ENCODE results near the gene GJB3.
"Not testable (repeated sequence)": the region's sequence is repeated elsewhere in the genome, so short reads cannot be mapped to it uniquely, and the experiment has no call there.

The GJB3 gene

DNA sequence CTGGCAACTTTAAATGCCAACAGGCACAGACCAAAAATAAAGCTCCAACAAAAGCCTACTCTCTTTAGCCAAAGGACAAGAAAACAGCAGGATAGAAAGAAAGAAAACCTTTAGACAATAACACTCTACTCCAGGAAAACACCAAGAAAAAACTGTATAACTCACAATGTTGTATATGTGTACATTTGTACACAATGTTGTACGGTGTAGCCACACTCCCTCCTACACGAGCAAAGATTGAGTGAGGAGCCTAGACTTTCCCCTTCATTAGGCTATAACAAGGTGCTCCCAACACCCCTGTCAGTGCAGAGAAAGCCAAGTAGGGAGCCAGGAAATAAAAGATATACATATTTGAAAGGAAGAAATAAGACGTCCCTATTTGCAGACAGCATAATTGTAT, 35.8 kb downstream of the GJB3 start:
- H3K9ac ChIP-seq (ENCODE audit: low read depth, low read length), result no peak overlapping the region
- DNase-seq, result no peak
- H4K20me1 ChIP-seq (ENCODE audit: insufficient read depth, low read length), result no peaks in the 10 kb centered on the region
- no peak overlapping the region for H2AFZ ChIP-seq (ENCODE audit: low read depth, low read length)
- no peak overlapping the region for H3K4me3 ChIP-seq (ENCODE audit: low read depth in 1 of 2, low read length in 2 of 2)
- TF ChIP-seq, protein P1, sequence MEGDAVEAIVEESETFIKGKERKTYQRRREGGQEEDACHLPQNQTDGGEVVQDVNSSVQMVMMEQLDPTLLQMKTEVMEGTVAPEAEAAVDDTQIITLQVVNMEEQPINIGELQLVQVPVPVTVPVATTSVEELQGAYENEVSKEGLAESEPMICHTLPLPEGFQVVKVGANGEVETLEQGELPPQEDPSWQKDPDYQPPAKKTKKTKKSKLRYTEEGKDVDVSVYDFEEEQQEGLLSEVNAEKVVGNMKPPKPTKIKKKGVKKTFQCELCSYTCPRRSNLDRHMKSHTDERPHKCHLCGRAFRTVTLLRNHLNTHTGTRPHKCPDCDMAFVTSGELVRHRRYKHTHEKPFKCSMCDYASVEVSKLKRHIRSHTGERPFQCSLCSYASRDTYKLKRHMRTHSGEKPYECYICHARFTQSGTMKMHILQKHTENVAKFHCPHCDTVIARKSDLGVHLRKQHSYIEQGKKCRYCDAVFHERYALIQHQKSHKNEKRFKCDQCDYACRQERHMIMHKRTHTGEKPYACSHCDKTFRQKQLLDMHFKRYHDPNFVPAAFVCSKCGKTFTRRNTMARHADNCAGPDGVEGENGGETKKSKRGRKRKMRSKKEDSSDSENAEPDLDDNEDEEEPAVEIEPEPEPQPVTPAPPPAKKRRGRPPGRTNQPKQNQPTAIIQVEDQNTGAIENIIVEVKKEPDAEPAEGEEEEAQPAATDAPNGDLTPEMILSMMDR (IDR thresholded peaks at IDR 0.05; ENCODE audit: borderline replicate concordance, extremely low read depth, low read length, poor library complexity, severe bottlenecking), result no peak
- TF ChIP-seq EZH2 (IDR thresholded peaks at IDR 0.05; ENCODE audit: borderline replicate concordance, low read depth, low read length, severe bottlenecking), result no peak
- no peaks in the 10 kb centered on the region for H3K4me1 ChIP-seq (ENCODE audit: insufficient read depth, low read length)
- no peak overlapping the region for H3K27ac ChIP-seq (ENCODE audit: low read length)
- H3K4me2 ChIP-seq (ENCODE audit: insufficient read depth, low read length), result no peak overlapping the region
- no peak for ATAC-seq (ENCODE audit: insufficient read depth, low read depth)
- H3K36me3 ChIP-seq (ENCODE audit: insufficient read depth, low read length), result no peaks in the 10 kb centered on the region
- no peaks in the 10 kb centered on the region for H3K27me3 ChIP-seq (ENCODE audit: insufficient read depth, low read length, poor library complexity)
- H3K9me3 ChIP-seq (ENCODE audit: insufficient read depth, low read length, severe bottlenecking), result no peaks in the 10 kb centered on the region
- no peaks in the 10 kb centered on the region for H3K79me2 ChIP-seq (ENCODE audit: insufficient read depth, low read length)

DNA sequence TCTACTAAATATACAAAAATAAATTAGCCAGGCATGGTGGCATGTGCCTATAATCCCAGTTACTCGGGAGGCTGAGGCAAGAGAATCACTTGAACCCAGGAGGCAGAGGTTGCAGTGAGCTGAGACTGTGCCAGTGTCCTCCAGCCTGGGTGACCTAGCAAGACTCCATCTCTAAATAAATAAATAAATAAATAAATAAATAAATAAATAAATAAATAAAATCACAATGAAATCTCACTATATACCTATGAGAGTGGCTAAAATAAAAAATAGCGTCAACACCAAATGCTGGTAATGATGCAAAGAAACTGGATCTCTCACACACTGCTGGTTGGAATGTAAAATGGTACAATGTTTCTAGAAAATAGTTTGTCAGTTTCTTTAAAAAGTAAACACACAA, 37.8 kb downstream of the GJB3 start:
- H3K4me3 ChIP-seq (ENCODE audit: low read depth in 1 of 2, low read length in 2 of 2); H3K4me1 ChIP-seq (ENCODE audit: insufficient read depth, low read length); H3K79me2 ChIP-seq (ENCODE audit: insufficient read depth, low read length); H3K4me2 ChIP-seq (ENCODE audit: insufficient read depth, low read length); DNase-seq; H2AFZ ChIP-seq (ENCODE audit: low read depth, low read length); H3K36me3 ChIP-seq (ENCODE audit: insufficient read depth, low read length); ATAC-seq (ENCODE audit: insufficient read depth, low read depth); H3K9me3 ChIP-seq (ENCODE audit: insufficient read depth, low read length, severe bottlenecking); H3K27me3 ChIP-seq (ENCODE audit: insufficient read depth, low read length, poor library complexity); H3K9ac ChIP-seq (ENCODE audit: low read depth, low read length); H4K20me1 ChIP-seq (ENCODE audit: insufficient read depth, low read length); H3K27ac ChIP-seq (ENCODE audit: low read length): not testable (repeated sequence)

DNA sequence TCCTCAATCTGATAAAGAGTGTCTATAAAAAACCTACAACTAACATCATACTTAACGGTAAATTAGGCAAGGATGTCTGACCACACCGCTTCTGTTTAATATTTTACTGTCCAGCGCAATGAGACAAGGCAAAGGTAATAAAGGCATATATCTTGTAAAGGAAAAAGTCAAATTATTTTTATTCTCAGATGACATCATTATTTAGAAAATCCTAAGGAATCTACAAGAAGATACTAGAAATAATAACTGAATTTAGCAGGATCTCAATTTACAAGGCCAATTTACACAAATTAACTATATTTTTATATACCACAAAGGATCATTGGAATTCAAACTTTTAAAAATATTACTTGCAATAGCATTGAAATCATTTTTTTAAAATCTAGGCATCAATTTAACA, 41.2 kb downstream of the GJB3 start:
- no peaks in the 10 kb centered on the region for H3K79me2 ChIP-seq (ENCODE audit: insufficient read depth, low read length)
- H3K4me3 ChIP-seq (ENCODE audit: low read depth in 1 of 2, low read length in 2 of 2), result no peak overlapping the region
- no peaks in the 10 kb centered on the region for H3K9me3 ChIP-seq (ENCODE audit: insufficient read depth, low read length, severe bottlenecking)
- H3K4me1 ChIP-seq (ENCODE audit: insufficient read depth, low read length), result no peaks in the 10 kb centered on the region
- H4K20me1 ChIP-seq (ENCODE audit: insufficient read depth, low read length), result no peaks in the 10 kb centered on the region
- ATAC-seq (ENCODE audit: insufficient read depth, low read depth) (no peak), DNase-seq (no peak)
- H3K36me3 ChIP-seq (ENCODE audit: insufficient read depth, low read length), result no peaks in the 10 kb centered on the region
- H3K27ac ChIP-seq (ENCODE audit: low read length), result no peak overlapping the region
- H3K27me3 ChIP-seq (ENCODE audit: insufficient read depth, low read length, poor library complexity), result no peaks in the 10 kb centered on the region
- no peak overlapping the region for H3K4me2 ChIP-seq (ENCODE audit: insufficient read depth, low read length)
- no peak overlapping the region for H3K9ac ChIP-seq (ENCODE audit: low read depth, low read length)
- H2AFZ ChIP-seq (ENCODE audit: low read depth, low read length), result no peak overlapping the region
- TF ChIP-seq, protein P1 (IDR thresholded peaks at IDR 0.05; ENCODE audit: borderline replicate concordance, extremely low read depth, low read length, poor library complexity, severe bottlenecking), result no peak
- no peak for TF ChIP-seq EZH2 (IDR thresholded peaks at IDR 0.05; ENCODE audit: borderline replicate concordance, low read depth, low read length, severe bottlenecking)

DNA sequence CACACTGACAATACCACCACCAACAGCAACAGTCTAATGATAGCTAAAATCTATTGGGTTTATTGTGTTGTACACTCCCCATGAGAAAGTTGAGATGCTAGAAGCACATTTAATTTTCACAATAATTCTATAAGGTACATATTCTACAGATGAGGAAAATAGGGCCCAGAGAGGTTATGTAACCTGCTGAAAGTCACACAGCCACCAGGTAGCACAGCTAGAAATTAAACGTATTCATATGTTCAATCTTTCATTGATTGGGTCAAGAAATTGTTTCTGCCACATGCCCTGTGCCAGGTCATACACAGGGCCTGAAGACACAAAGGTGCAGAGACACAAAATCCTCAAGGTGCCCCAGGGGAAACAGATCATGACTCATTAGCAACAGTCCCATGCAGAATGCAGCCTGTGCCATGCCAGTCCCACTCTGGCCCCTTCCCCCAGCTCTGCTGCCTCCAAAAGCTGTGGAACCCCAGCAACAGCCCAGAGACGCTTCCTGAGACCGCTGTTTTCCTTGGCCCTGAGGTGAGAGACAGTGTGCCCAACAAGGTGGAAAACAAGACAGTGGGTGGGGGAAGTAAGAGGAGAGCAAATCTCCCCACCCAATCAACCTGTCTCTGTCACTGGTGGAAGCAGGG, 43.9 kb downstream of the GJB3 start:
- no peak overlapping the region for H3K27ac ChIP-seq (ENCODE audit: low read length)
- H3K79me2 ChIP-seq (ENCODE audit: insufficient read depth, low read length), result no peaks in the 10 kb centered on the region
- 0 out of 2 replicates have a peak, but pooled peaks cover 3% of the 10 kb centered on the region for H4K20me1 ChIP-seq (ENCODE audit: insufficient read depth, low read length)
- H3K9ac ChIP-seq (ENCODE audit: low read depth, low read length), result no peak overlapping the region
- no peak overlapping the region for H3K4me2 ChIP-seq (ENCODE audit: insufficient read depth, low read length)
- H3K9me3 ChIP-seq (ENCODE audit: insufficient read depth, low read length, severe bottlenecking), result no peaks in the 10 kb centered on the region
- no peak overlapping the region for H3K4me3 ChIP-seq (ENCODE audit: low read depth in 1 of 2, low read length in 2 of 2)
- no peaks in the 10 kb centered on the region for H3K4me1 ChIP-seq (ENCODE audit: insufficient read depth, low read length)
- ATAC-seq (ENCODE audit: insufficient read depth, low read depth) (no peak), DNase-seq (no peak)
- H3K27me3 ChIP-seq (ENCODE audit: insufficient read depth, low read length, poor library complexity), result no peaks in the 10 kb centered on the region
- no peak for TF ChIP-seq EZH2 (IDR thresholded peaks at IDR 0.05; ENCODE audit: borderline replicate concordance, low read depth, low read length, severe bottlenecking)
- TF ChIP-seq, protein P1 (IDR thresholded peaks at IDR 0.05; ENCODE audit: borderline replicate concordance, extremely low read depth, low read length, poor library complexity, severe bottlenecking), result no peak
- H3K36me3 ChIP-seq (ENCODE audit: insufficient read depth, low read length), result no peaks in the 10 kb centered on the region
- no peak overlapping the region for H2AFZ ChIP-seq (ENCODE audit: low read depth, low read length)

All from DND-41 (cell line).